Stimulated activated CD8-positive, alpha-beta memory T cell treated with anti-CD3 and anti-CD28 coated beads, Interleukin-15, amount 100 ng/mL, for 24 hours (primary cell): Measurements from ENCODE around the gene TNFSF12.
"Not testable (repeated sequence)": the region's sequence is repeated elsewhere in the genome, so short reads cannot be mapped to it uniquely, and the experiment has no call there.

ENCODE experiments used
- DNase-seq: peaks from one replicate; pipeline ENCODE4 v3.0.0-alpha.2; 2020; ENCODE audit warnings: low read depth

Gene TNFSF12

GRCh38 chr17:7587420-7588151 lies 38.7 kb downstream of the TNFSF12 start:
- DNase-seq = no peak

GRCh38 chr17:7588553-7589203 lies 39.8 kb downstream of the TNFSF12 start:
- no peak for DNase-seq

- no peak for DNase-seq
Observed at GRCh38 chr17:7589204-7589868, 40.5 kb downstream of the TNFSF12 start.

GRCh38 chr17:7589891-7590691 lies 41.2 kb downstream of the TNFSF12 start, which contains the start of gene SOX15:
Gene SOX15, minus strand, starts transcription at chr17:7590094. Its CDS starts 418 bp downstream, at chr17:7589676.
- DNase-seq = no peak

GRCh38 chr17:7590743-7591142 lies 41.9 kb downstream of the TNFSF12 start:
- no peak for DNase-seq

GRCh38 chr17:7591596-7591995 lies 42.7 kb downstream of the TNFSF12 start:
- no peak for DNase-seq

- DNase-seq = no peak
Observed at GRCh38 chr17:7592422-7593021, 43.7 kb downstream of the TNFSF12 start.

- DNase-seq = no peak
Observed at GRCh38 chr17:7593296-7593695, 44.4 kb downstream of the TNFSF12 start.

- not testable (repeated sequence) for DNase-seq
Observed at GRCh38 chr17:7597561-7597960, 48.7 kb downstream of the TNFSF12 start.

- DNase-seq = no peak
Observed at GRCh38 chr17:7606280-7606679, 57.4 kb downstream of the TNFSF12 start.
